HG03520 (cell line): Measurements from ENCODE around the gene C11orf91.
"Not testable (repeated sequence)": the region's sequence is repeated elsewhere in the genome, so short reads cannot be mapped to it uniquely, and the experiment has no call there.

ENCODE experiments used
- ATAC-seq: cut with Tn5 transposase; IDR thresholded peaks from one replicate; pipeline ENCODE4 v1.9.1; 2021; ENCODE audit warnings: mild to moderate bottlenecking, moderate library complexity; ENCODE audit not compliant: unreplicated experiment

The C11orf91 gene

DNA sequence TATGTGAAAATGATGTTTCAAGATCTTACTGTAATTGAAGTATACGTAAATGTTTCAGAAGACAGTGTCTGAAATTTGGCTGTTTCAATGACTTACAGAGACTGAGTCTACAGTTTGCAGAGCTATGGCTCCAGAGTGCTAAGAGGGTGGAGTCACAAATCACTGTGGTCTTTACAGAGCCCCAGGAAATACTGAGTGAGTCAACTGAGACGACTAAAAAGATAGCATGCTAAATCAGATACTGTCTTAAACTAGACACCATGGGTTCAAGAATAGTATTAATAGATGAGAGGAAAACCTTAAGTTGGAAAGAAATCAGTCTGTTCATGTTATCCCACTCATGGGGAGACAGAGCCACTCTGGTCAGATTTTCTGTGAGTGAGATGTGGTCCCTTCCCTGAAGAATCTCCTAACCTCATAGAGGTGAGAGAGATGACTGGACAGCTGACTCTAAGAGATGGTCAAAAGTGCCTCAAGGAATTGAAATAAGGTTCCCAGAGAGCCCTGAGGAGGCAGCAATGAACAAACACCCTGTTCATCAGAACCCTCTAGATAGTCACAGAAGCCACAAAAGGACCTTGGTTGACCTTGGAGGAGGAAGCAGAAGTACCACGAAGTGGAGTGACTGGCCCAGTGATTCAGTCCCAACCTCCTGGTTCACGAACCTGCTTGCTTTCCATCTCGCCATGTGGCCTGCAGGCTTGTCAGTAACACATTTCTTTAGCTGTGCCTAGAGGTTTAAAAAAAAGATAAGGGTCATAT lies 30.2 kb downstream of the C11orf91 start:
- ATAC-seq = no peak

DNA sequence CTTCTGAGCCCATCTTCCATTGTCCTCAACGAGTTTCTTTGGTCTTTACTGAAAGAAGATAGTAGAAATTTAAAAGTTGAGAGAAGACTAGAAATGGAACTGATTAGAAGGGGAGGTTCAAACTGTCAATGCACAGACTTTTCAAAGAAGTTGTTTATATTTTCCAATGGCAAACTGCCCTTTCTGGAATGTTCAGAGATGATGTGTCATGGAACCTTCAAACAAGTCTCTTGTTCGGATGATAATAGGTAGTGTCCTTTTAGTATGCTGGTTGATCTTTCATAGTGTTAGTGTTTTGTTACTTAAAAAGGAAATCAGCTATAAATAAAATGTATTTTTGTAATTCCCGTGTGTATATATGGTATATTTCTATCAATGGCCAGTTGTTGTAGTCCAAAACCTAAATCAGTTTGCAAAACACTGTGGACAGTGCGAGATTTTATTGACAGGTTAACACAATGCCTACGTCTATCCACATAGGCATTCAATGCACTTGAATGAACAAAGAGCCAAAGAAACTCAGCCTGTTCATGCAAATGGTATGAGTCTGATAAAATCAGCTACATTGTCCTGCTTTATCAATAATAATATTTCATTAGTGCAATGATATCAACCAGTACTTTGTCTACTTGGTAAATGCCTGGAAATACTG lies 30.9 kb downstream of the C11orf91 start:
- ATAC-seq = no peak

DNA sequence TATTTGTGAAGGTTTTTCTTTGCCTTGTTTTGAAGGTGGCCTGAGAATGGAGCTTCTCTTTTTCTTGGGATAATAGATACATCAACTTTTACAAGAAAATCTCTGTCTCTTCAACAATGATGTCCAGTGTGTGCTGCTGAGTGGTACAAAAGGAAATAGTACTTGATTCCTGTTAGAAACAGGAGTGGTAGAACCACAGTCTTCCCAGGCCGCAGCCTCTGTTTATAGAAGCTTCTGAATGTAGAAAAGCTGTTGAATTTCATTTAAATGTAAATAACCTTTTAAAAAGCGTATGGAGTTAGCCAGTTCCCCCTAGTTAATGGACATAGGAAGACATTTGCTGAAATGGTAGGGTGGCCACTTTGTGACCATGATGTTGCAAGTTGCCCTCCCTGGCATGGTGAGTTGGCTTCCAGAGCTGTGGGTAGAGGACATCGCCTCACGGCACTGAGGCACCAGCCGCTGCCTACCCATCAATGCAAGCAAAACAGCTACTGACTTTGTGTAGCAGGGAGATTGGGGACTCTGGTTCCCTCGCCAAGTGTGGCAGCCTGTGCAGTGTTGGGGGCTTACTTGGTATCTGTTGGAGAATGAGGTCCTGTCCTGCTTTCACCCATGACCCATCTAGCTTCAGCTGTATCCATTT lies 31.6 kb downstream of the C11orf91 start:
- no peak for ATAC-seq

DNA sequence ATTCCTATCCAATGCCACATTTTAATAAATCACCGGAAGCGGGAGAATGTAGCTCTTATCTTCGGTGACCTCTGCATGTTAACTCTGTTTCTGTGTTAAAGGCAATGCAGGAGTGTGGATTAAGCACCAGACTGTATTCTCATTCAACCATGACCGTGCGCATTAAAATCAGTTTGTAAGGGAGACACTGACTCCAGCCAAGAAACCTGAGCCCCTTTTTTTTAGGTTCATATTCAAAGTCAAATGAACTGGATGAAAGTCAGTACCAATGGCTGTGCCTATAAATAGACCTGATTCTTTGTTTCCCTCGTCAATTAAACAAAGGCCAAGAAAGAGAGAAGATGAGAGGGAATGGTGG lies 32.2 kb downstream of the C11orf91 start:
- no peak for ATAC-seq

DNA sequence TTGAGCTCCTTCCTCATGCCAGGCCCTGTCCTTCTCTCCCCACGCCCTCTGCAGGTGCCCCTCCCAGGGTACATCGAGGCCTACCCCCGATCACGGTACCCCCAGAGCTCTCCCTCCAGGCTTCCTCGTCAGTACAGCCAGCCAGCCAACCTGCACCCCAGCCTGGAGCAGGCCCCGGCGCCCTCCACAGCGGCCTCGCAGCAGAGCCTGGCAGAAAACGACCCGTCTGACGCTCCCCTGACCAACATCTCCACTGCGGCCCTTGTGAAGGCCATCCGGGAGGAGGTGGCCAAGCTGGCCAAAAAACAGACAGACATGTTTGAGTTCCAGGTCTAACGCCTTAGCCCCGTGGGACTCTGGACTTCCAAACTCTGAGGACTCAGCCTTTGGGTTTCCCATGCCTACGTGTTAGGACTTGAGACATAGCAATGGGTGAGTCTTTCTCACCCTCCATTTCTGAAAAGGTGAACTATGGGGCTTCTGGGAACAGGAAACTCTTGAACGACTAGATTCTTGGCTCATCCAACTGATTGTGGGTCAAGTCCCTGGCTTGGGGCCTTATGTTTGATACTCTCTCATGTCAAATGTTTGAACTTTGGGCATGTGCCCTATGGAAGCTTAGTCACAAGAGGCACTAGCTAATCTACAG lies 32.7 kb downstream of the C11orf91 start:
- no peak for ATAC-seq

DNA sequence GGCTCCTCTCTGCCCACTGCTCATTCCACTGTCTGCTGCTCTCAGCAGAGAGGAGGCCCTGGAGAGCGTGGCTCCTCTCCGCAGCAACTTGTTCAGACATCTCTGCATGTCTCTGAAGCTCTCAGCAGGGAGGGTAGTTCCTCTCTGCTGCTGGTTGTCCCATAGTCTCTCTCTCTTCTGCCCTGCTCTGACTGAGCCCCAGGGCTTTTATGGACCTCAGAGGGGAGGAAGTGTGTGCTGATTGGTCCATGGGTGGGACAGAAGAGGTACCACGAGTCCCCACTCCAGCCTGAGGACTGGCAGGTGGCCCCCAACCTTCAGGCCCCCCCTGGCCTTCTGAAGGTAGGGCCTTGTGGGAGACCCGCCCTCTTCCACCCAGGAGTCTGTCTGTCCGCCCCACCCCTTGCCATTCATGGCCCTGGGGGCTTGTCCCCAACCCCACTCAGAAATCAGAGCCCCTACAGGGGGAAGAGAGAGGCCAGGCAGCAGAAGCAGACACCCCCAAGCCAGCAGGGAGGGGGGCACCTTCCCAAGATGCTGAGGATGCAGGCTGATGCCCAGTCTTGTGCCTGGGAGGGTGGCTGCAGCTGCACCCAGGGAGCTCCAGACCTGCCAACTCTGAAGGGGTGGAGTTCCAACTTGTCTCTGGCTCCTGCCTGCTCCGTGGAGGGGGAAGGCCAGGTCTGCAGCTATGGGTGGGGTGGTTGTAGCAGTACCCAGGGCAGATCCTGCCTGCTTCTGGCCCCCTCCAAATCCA lies 35.1 kb downstream of the C11orf91 start:
- ATAC-seq = no peak

DNA sequence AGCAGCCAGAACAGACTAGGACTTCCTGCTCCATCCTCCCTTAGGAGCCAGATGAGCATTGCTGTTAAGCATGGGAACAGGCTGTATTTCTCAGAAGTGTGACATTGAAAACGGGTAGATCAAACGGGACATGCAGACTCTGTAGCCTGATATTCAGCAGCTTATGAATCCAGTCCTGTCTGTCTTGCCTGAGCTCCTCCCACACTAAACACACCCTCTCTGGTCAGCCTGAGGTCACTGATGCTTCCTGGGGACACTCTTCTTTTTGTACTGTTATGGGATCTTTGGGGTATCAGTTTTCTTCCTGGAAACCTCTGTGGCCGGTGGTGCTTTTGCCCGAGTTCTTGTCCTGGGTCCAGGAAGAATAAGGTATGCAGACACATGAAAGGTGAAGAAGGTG lies 35.8 kb downstream of the C11orf91 start:
- ATAC-seq = no peak

DNA sequence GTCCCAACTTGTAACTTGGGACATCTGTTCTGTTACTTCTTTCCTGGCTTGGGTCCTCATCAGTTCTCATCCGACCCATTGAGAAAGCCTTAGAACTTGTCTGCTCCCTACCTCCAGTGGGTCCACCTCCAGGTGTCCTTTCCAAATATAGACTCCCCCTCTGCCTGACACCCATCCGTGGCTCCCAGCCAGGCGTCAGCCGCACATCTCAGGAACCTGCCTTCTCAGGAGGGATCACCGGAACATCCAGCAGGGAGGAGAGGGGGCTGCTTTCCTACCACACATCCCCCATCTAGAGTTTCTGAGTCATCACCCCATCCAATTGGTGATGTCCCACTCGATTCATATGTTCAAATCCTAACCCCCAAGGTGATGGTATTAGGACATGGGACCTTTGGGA lies 36.5 kb downstream of the C11orf91 start:
- no peak for ATAC-seq

DNA sequence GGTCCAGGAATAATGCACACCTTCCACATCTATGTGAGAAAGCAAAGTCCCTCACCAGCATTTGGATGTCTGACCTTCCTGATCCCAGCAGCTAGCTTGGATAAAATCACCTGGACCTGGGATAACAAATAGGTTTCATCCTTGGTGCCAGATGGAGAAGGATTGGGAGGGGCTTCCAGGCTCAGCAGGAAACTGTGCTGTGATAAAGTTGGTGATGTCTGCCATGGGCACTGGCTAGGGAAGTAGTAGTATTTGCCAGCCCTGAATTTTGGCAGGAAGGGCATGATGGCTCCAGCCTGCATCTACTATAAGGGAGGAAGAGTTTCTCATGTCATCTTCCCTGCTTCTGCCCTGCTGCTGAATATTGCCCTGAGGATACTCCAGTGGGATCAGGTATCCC lies 37.5 kb downstream of the C11orf91 start:
- ATAC-seq = no peak

DNA sequence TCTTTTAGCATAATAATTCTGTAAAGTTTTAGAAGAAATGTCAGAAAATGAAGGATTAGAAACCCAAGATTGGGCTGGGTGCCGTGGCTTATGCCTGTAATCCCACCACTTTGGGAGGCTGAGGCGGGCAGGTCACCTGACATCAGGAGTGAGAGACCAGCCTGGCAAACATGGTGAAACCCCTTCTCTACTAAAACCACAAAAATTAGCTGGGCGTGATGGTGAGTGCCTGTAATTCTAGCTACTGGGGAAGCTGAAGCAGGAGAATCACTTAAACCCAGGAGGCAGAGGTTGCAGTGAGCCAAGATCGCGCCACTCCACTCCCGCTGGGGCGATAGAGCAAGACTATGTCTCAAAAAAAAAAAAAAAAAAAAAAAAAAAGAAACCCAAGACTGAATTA lies 39.1 kb downstream of the C11orf91 start:
- ATAC-seq = not testable (repeated sequence)

DNA sequence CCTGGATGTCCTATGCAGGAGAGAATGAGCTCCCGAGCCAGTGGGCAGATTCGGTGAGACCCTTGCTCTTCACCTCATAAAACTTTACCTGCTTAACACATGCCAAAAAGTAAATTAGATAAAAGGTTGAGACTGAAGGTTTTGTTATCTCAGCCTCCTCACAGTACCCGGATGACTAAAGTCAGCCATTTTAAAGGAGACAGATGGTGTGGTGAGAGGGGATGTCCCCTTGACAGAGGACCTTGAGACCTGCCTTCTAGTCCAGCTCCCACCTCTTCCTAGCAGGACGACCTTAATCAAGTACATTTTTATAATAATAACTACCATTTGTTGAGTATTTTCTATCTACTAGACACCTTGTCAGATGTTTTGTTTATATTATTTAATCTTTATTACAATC lies 39.7 kb downstream of the C11orf91 start:
- ATAC-seq = no peak

DNA sequence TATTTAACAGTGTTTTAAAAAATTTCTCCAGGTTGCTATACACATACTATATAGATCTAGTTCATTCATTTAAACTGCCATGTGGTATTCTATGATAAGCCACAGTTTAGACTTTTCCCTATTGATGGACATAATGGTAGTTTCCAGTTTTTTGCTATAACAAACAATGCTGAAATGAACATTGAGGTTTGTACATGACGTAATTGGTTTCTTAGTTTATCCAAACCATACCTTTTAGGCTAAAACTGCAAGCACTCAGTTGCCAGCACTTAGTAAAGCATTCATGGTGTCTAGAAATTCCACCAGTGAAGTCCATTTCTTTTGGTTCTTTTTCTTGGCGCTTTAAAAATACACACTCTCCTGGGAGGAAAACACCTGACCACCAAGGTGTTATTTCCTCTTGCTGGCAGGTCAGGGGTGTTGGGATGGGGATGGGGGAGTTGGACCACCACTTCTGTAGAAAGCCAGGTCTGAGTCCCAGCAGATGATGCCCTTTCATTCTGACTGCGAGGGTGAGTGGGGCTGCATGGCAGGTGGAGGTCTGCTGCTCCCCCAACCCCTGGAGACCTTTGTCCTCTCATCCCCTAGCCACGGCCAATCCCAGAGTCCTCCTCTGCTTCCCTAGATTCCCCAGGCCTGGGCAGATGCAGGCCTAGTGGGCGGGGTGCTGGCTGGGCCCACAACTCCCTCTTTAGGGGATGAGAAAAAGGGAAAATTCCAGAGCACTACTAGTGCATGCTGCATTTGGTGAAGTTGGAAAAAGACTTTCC lies 41.1 kb downstream of the C11orf91 start:
- ATAC-seq = no peak

DNA sequence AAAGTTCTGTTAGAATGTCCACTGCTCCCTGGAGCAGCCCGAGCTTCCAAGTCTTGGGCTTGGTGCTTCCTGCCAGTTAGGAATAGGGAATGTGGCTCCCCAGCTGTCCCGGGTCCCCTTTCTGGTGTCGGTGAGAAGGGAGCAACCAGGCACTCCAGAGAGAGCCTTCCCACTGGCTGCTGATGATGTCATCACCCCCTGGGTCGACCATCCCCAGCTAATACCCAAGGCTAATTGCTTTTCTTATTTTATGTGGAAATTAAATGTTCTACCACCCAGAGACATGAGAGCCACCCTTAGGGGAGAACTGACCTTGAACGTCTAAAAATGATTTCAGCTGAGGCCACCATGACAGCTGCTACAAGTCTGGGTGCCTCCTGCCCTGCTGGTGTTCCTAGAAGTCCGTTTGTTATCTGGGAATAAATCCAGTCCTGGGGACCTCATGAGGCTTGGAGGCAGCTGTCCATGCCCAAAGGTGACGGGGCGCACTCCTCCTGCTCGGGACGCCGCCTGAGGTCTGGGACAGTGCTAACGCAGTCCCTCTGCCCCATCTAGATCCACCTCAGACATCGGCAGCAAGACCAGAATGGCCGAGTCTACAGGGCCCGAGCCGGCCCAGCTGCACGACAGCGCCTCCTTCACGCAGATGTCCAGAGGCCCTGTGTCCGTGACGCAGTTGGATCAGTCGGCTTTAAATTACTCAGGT lies 42.3 kb downstream of the C11orf91 start:
- no peak for ATAC-seq

DNA sequence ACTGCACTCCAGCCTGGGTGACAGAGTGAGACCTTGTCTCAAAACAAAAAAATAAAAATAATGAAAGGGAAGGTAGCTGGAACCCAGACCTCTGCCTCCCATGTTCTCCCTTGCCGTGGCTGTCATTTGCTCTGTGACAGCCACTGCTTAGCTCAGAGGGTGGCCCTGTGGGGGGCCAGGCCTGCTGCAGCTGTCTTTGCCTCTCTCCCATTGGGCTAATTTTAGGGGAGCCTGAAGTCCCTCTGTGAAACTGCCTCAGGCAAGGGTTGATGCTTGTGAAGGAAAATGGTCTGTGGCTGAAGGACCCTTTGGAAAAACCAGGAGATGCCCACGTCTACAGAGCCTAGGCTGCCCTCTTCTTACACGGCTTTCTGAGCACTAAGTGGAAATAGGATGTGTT lies 42.9 kb downstream of the C11orf91 start:
- ATAC-seq = no peak

DNA sequence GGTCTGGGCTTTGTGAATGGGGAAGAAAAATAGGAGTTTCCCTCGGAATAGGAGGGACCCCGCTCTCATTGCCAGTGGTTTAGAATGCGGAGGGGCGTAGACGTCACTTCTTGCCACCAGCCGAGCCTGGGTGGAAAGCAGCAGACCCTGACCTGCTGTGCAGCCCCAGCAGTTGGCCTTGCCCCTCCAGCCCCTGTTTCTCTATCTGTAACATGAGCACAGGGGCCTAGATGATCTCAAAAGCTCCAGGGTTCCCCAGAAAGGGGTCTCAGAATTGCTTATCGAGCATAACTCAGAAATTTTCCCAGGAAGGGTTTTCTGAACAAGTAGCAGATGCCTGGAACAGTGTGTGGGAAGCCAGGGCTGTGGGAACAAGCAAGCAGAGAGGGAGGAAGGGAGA lies 43.9 kb downstream of the C11orf91 start:
- no peak for ATAC-seq

DNA sequence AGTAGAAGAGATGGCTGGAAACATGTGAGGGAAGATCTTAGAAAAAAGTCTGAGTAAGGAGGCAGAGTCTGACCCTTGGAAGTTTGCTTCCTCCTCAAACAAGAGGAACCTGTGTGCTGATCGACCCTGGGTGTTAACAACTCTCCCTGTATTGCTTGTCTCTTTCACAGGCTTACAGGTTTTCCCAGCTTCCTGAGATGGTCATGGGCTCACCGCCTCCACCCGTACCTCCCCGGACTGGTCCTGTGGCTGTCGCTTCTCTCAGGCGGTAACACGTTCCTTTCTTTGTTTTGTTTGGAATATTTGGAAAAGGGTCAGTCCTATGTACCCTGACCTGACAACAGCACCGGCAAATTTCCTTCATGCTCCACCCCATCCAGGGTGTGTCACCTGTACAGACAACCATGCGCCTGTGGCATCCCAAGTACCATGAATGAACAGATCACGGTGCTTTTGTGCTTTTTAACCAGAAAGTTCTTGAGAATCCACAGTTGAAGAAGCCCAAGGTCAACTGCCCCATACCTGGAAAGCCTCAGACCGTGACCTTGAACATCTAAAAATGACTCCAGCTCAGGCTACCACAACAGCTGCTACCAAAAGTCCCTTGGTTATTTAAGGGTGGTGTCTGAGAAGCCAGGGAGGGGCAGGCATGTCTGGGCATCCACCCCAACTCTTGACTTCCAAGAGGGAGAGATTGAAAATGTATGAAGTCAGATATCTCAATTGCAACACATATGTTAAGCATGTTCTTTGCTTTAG lies 44.6 kb downstream of the C11orf91 start:
- peak; percentile 80 for ATAC-seq

DNA sequence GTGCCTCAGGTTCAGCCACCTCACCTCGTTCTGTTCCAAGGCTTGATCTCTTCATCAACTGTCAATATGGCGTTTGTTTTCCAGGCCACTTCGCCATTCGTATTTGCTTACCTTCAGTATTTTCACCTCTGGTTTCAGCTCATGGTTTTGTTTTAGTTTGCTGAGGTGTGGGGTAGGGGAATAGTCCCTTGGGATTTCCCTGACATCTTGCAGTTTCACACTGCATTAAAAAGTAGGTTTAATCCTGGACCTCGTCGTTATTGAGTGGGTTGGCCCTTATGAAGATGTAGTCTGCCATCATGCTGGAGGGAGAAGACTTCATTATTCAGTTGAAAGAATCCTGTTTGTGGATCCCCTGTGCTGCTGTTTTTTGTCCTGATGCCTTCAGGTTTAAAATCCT lies 46.0 kb downstream of the C11orf91 start:
- no peak for ATAC-seq

DNA sequence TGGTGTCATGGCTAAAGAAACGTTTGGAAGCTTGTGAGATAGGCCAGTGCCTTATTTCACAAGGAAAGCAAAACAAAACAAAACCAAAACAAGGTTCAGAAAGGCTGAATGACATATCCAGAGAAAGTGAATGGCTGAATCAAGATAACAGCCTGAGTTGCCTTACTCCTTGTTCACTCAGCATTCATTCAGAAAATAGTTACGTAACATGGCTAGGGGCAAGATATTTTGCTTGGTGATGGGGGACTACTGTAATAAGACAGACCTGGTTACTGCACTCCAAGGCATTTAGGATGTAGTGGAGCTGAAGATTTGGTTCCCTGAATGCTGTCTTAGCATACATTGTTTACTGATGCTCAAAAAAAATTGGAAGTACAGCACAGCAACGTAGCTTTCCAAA lies 47.7 kb downstream of the C11orf91 start:
- ATAC-seq = no peak

DNA sequence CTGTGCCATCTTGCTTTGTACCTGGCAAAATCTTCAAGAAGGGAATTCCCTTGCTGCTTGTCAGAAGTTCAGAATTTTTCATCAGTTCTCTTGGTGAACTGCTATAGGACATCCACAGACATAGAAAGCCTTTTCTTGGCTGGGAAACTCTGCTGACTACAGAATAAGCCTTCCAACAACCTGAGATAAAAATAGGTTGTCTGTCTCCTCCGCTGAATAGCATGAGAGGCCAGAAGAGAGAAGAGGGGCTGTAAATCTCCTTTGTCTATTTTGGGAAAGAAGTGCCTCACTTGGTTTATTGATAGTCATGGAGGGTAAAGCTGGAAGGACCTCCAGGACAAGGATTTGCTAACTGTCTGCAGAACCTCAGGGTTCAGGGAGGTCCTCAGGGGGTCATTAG lies 48.2 kb downstream of the C11orf91 start:
- no peak for ATAC-seq
